Stimulated activated CD8-positive, alpha-beta memory T cell treated with anti-CD3 and anti-CD28 coated beads, Interleukin-2, amount 100 ng/mL, for 48 hours (primary cell): ENCODE data around the gene CDH4.

Experiments used
- DNase-seq, 2 donors: peaks; one replicate each; pipeline ENCODE4 v3.0.0-alpha.2; 2020; ENCODE audit warnings: low read depth in 2 of 2

CDH4 gene

DNA sequence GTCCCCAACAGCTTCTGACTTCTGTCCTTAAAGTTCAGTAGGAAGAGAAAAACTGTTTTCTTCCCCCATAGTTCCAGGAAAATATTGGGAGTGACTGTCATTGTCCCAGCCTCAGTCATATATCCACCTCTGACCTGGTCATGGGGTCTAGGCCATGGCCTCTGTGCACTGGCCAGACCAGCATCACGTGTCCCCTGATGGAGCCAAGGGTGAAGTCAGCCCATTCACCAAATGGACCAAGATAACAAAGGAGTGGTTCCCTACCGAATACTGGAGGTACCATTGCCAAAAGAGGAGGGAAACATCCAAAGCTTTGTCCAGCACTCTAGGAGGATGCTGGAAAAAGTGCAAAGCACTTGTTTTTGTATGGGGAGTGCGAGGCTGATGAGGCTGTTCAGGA is 418.2 kb downstream of the CDH4 start:
- DNase-seq, result no peak

DNA sequence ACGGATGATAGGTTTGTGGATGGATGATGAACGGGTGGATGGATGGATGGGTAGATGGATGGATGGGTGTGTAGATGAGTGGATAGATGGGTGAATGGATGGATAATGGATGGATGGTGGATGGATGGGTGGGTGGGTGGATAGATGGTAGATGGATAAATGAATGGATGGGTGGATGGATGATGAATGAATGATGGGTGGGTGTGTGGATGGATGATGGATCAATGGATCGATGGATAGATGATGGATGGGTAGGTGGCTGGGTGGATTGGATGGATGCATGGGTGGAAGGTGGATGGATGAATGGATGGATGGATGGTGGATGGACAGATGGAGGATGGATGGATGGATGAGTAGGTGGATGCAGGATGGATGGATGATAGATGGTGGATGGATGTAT is 419.5 kb downstream of the CDH4 start:
- no peak for DNase-seq

DNA sequence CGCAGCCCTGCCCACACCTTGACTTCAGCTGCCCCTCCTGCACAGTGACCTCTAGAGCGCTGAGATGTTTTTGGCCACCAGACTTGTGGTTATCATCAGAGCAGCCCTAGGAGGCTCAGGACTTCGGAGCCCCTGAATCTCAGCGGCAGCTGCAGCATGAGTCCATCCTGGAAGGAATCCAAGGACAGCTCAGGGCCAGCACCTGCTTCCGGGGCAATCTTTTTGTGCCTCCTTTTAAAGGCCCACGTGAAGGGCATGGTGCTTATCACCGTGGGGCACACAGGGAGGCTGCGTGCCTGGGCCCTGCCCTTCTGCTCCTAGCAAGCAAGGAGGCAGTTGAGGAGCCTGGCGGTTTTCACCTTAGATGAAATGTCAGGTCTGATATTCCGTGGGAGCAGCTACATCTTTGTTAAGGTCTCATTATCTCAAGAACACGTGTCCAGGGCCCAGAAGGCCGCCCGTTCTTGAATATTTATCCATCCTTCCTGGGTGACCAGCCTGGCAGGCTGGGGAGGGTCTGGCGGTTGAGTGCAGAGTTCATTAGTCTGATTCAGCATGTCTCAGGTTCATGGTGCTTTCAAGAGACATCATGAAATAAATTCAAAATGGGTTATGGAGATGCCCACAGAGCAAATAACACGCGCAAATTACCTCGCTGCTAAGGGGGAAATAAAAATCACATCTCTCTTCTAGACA is 421.2 kb downstream of the CDH4 start:
- DNase-seq, result no peak

DNA sequence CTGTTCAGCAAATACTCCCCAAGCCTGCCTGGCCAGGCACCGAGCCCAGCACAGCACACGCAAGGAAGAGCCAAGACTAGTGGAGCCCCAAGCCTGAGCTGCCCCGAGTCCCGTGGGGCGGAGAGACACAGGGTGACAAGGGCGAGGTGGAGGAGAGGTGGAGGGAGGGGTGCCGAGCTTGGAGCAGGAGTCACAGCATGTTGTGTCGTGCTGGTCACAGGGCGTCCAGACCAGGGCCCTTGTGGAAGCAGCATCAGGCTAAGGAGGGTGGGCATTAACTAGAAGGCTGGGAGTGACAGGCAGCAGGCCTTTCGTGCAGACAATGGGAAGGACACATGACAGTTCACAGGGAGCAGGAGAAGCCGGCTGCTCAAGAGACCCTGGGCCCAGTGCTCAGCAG is 422.1 kb downstream of the CDH4 start:
- no peak for DNase-seq

DNA sequence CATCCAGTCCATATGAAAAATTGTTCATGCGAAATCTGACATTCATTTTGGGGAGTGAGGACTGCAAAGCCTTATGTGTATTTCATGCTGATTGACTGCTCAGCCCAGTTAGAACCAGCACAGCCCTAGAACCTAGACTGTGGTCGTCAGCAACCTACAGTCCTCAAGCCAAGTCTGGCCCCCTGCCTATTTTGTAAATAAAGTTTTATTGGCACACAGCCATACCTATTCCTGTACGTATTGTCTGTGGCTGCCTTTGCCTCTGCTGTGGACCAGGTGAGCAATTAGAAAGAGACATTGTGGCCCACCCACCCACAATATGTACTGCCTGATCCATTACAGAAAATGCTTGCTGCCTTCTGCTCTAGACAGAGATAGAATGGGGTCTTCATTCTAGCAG is 422.6 kb downstream of the CDH4 start:
- no peak for DNase-seq

DNA sequence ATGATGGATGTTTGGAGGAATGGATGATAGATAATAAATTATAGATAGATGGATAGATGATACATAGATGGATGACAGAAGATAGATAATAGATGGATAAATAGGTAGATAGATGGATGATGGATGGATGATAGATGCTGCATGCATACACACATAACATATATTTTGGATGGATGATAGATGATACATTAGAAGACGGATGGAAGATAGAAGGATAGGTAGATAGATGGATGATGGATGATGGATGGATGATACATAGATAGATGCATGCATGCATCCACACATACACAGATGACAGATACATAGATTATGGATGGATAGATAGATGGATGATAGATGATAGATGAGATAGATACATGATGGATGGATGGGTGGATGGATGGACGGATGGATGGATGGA is 425.9 kb downstream of the CDH4 start:
- DNase-seq, result no peak

DNA sequence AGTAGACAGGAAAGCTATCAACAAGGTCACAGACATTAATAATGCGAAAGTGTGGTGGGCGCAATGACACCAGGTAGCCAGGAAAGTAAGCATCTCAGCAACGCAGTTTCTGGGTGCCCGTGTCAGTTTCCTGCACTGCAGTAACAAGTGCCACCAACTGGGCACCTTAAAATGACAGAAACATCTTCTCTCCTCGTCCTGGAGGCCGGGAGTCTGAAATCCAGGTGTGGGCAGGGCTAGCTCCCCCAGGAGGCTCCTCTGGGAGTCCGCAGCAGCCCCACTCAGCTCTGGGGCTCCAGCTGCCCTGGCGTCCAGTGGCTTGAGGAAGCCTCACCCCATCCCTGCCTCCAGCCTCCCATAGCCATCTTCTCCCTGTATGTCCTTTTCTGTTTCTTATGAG is 426.4 kb downstream of the CDH4 start:
- DNase-seq, result no peak

DNA sequence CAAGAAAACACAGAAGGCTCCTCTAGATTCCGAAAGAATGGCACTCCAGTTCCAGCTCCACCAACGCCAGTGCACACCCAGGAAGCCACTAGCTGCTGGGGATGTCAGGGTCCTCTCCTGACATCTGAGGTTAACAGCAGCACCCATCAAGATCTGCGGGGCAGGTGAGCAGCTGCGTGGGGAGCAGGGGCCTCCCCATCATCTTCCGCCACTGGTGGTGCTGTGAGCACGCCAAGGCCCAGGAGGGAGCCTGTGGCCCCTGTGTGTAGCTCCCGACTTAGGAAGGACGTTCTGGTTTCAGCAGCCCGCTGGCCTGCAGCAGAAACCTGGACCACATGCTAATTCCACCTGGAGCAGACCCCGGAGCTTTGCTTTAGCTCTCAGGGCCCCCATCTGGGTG is 427.4 kb downstream of the CDH4 start:
- no peak for DNase-seq

DNA sequence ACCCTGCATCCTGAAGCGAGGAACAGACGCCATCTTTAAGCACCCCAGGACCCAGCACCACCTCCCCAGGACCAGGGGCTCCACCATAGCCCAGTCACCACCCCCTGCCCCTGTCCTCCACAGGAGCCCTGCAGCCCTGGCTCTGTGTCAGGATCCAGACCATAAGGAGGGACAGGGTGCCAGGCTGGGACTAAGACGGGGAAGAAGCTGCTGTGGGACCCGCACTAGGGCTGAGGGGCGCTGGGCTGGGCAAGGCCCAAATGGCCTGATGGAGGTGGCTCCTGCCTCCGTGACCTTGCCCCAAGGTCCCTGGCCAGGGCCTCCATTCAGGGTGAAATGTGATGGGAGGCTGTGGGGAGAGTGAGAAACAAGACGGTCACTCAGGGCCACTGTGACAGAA is 428.0 kb downstream of the CDH4 start:
- DNase-seq, result no peak

DNA sequence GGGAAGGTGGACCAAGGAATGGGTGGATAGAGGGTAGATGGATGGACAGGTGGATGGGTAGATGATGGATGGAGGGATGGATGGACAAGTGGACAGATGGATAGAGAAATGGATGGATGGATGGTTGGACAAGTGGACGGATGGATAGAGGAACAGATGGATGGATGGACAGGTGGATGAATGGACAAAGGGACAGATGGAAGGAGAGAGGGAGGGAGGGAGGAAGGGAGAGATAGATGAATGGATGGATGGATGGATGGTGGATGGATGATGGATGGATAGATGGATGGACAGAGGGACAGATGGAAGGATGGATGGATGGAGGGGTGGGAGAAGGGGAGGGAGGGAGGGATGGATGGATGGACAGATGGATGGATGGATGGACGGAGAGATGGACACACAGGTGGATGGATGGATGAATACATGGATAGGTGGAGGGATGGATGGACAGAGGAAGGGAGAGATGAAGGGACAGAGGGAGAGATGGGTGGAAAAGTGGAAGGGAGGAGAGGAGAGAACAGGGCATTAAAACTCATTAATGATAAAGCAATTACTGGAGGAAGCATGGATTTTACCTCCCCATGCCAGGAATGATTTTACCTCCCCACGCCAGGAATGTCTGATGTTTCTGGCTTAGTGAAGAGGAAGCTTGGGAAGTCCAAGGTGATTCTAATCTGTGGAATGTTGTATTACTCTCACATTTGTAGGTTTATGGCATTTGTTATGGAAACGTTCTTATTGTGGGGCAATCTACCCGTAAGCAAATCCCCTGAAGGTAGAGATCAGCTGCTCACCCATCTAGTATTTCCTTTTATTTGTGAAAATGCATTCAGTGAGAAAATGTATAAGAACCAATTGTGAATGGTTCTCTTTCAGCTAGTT is 430.3 kb downstream of the CDH4 start:
- DNase-seq, result no peak

DNA sequence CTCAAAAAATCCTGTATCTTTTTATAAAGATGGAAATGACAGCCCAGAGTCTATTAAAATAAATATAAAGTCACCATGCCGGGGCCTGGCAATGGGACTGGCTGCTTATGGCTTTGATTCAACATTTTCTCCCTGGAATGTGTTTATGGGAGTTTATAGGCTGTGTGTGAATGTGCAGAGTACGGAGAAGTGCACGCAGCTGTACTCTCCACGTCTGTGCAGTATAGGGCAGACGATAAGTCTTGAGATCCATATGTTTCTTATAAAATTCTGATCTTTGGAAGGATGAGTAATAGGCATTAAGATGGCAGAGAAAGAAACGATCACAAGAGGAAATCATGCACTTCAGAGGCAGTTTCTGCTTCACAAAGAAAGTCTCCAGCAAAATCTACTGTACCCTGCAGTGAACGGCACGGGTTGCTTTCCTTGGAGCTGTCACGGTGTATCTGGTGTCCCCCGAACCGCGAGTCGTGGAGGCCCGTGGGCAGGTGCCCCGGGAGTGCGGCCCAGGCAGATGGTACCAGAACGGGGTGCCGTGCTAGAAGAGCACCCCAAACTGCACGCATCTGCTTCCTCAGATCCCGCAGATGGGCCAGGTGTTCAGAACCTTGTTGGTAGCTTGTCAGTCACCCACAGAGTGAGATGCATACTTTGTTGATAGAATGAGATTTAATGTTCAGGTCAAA is 431.1 kb downstream of the CDH4 start:
- no peak for DNase-seq

DNA sequence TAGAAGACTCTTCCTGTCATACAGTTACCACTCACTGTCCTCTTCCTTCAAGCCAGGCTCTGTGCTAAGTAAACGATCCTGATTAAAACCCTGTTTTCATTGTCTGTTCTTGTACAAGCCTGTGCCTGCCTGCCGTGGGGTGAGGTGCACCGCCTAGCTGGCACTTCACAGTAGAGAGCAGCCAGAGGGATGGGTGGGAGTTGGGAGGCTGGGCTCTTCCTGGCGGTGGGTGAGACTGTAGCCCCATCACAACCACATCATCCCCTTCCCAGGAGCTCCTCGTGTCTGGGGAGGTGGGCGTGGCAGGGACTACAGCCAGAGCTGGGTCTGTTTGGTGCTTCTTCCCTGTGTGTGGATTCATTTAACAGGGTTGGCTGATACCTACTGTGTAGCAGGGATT is 431.7 kb downstream of the CDH4 start:
- no peak for DNase-seq

DNA sequence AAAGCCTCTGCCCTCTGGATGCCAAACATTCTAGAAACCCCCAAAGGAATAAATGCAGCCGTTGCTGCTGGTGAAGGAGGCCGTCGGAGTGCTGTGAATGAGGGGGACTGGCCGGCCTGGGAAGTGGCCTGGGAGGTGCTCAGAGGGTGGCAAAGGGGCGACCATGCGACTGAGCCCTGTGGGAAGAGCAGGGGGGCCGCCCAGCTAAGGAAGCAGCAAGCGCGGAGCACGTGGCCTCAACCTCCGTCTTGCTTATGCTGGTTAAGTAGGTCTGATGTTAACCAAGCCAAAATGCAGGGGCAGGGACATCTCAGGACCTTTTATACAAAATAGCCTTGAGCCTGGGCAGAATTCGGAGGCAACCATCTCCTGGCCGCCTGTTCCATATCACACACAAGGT is 432.1 kb downstream of the CDH4 start:
- DNase-seq, result no peak

DNA sequence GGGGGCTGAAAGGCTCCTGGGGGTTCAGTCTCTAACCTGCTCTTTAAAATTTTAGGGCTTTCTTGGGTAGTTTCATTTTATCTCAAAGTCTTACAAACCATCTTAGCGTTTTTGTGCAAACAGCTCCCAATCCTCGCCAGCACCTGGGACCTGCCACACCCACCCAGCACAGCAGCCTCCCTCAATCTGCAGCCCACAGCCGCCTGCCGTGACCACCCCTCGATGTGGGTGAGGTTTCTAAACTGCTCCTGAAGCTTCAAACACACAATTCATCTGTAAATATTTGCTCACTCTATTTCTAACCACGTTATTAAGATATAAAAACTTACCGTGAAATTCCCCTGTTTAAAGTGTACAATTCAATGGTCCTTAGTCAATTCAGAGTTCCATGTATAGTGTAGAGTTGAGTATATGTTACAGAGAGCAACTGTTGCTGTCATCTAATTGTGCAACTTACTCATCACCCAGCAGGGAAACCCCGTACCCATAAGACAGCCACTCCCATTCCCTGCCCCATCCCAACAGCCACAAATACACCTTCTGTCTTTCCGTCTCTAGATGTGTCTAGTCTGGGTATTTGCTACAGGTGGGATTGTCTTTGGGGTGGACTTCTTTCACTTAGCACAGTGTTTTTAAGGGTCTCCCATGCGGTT is 432.6 kb downstream of the CDH4 start:
- DNase-seq, result no peak

DNA sequence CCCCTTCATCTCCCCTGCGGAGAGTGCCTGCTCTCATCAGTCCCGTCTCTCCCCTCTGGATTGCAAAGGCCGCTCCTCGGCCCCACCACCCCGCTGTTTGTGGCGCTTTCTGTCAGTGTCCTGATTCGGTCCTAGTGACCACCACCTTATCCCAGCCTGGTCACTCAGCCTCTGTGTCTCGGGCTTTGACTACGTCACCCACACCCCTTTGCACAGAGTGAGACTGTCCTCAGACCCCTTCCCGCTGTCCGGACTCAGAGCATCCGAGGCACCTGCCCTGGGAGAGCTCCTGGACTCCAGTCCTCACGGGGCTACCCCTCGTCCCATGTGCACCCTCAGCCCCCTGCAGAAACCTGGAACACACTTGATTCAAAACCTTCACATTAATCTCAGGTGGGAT is 433.4 kb downstream of the CDH4 start:
- DNase-seq, result no peak

DNA sequence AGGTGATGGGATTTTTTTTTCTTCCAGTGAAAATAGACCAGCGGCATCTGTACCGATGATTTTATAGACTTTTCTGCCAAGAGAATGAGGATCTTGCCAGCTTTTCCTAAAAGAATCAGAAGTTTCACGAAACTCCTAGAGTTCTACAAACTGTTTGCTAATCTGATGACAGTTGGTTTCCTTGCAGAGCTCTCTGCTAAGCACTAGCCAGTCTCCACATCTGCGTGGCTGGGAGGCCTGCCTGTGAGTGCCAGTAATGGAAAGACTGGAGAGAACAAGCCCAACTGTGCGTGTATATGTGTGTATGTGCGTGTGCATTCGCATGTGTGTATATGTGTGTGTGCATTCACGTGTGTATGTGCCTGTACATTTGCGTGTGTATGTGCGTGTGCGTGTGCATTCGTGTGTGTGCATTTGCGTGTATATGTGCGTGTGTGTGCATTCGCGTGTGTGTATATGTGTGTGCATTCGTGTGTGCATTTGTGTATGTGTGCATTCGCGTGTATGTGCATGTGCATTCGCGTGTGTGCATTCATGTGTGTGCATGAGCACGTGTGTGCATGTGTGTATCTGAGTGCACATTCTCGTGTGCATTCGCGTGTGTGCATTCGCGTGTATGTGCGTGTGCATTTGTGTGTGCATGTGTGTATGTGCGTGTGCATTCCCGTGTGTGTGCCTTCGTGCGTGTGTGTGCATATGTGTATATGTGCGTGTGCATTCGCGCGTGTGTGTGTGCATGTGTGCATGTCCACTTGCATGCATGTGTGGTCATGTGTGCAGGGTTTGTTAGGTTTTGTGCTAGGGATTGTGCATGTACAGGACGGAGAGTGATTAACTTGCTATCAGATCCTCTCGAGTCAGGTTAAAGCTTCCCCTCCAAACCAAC is 434.2 kb downstream of the CDH4 start:
- no peak for DNase-seq

DNA sequence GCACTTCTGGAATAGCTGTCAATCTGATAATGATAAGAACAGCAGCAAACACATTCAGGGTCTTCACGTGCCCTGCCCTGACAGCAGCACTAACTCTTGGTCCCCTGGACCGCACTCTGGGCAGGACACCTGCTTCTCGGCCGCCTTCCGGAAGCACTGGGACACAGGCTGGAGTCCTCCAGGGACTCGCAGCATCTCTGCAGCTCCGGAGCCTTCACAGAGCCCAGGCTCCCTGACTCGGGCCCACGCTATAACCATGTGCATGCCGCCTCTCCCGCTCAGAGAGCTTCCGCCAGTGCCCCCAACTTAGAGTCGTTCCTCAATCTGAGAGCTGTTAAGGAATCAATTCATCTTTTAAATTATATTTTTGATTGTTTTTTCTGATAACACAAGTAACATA is 436.4 kb downstream of the CDH4 start:
- DNase-seq, result no peak

DNA sequence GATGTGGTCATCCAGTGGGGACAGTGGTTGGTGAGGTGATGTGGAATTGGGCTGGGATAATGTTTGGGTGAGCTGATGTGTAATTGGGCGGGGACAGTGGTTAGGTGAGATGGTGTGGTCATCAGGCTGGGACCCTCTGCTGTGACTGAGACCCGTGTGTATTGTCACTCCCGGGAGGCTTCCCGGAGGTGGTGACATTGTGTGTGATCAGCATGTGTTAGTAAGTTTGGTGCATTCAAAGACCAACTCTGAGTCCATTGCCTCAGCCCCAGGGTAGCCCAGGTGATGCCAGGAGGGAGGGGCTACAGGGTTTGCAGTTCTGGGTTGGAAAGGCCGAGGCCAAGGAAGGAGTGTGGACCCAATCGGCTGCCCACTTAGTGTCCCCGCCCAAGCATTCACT is 438.1 kb downstream of the CDH4 start:
- DNase-seq, result no peak

DNA sequence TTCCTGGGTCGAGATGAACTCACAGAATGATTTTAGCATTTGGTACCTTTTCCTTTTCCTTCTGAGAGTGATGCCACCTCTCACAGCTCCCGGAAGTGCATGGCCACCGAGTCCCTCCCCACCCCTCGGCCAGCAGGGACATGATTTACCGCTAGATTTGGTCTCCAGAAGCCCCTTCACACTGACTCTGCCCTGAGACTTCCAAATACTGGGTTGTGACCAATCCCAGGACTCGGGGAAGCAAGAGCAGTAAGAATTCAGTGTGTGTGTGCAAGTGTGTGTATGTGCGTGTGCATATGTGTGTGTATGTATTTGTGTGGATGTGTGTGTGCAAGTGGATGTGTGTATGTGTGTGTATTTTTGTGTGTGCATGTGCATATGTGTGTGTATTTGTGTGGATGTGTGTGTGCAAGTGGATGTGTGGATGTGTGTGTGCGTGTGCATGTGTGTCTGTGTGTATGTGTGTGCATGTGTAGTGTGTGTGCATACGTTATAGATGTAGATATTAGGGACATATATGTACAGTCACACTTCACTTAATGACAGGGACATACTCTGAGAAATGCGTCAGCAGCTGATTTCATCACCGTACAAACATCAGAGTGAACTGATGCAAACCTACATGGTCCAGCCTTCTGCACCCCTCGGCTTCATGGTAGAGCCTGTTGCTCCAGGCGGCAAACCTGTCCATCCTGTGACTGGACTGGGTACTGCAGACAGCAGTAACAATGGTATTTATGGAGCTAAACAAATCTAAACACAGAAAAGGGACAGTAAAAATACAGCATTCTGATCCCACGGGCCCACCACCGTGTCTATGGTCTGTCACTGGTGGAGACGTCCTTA is 439.2 kb downstream of the CDH4 start:
- no peak for DNase-seq

DNA sequence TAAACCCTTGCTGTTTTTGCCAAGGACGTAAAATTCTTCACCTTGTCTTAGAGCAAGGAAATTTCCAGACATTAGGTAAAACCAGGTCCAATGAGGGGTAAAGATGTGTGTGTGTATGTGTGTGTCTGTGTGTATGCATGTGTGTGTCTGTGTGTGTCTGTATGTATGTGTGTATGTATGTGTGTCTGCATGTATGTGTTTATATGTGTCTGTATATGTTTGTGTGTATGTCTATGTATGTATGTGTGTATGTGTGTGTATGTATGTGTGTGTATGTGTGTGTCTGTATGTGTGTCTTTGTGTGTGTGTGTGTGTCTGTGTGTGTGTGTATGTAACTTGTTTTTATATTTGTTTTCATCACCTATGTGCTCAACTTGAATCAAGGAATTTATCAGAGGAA is 439.9 kb downstream of the CDH4 start:
- DNase-seq, result no peak
